Fibroblast of gingiva (primary cell): ENCODE data around the gene MYOCOS.
"Not testable (repeated sequence)": the region's sequence is repeated elsewhere in the genome, so short reads cannot be mapped to it uniquely, and the experiment has no call there.

Experiments used
- DNase-seq: peaks from one replicate; pipeline ENCODE4 v3.0.0-alpha.2; 2011; ENCODE audit warnings: low read depth

The MYOCOS gene

GRCh38 chr1:171622152-171622462, at the start of gene MYOCOS:
MYOCOS (plus strand) TSS chr1:171622243; CDS start chr1:171623884, 1,641 bp downstream.
- no peak for DNase-seq

GRCh38 chr1:171576144-171576543, 45.9 kb upstream of the MYOCOS start:
- no peak for DNase-seq

- DNase-seq, result no peak
Measured at GRCh38 chr1:171581226-171581625, 40.8 kb upstream of the MYOCOS start.

GRCh38 chr1:171581766-171582165, 40.3 kb upstream of the MYOCOS start:
- no peak for DNase-seq

- DNase-seq, result no peak
Measured at GRCh38 chr1:171582589-171582988, 39.5 kb upstream of the MYOCOS start.

- DNase-seq, result no peak
Measured at GRCh38 chr1:171583591-171584201, 38.3 kb upstream of the MYOCOS start.

- DNase-seq, result no peak
Measured at GRCh38 chr1:171585715-171586114, 36.3 kb upstream of the MYOCOS start.

- DNase-seq, result no peak
Measured at GRCh38 chr1:171588230-171588629, 33.8 kb upstream of the MYOCOS start.

- DNase-seq, result peak; percentile 33
Measured at GRCh38 chr1:171590022-171590421, 32.0 kb upstream of the MYOCOS start.

- peak; percentile 27 for DNase-seq
Measured at GRCh38 chr1:171595324-171595723, 26.7 kb upstream of the MYOCOS start.

GRCh38 chr1:171596119-171596518, 25.9 kb upstream of the MYOCOS start:
- no peak for DNase-seq

- no peak for DNase-seq
Measured at GRCh38 chr1:171596705-171597104, 25.3 kb upstream of the MYOCOS start.

GRCh38 chr1:171597203-171597602, 24.8 kb upstream of the MYOCOS start:
- DNase-seq, result peak; percentile 4

GRCh38 chr1:171600310-171600709, 21.7 kb upstream of the MYOCOS start:
- not testable (repeated sequence) for DNase-seq

GRCh38 chr1:171600862-171601261, 21.2 kb upstream of the MYOCOS start:
- no peak for DNase-seq

GRCh38 chr1:171603042-171603441, 19.0 kb upstream of the MYOCOS start:
- DNase-seq, result not testable (repeated sequence)

- no peak for DNase-seq
Measured at GRCh38 chr1:171606402-171606941, 15.6 kb upstream of the MYOCOS start.

GRCh38 chr1:171610385-171610784, 11.7 kb upstream of the MYOCOS start:
- peak; percentile 56 for DNase-seq

- DNase-seq, result peak; percentile 24
Measured at GRCh38 chr1:171611306-171611705, 10.7 kb upstream of the MYOCOS start.

- no peak for DNase-seq
Measured at GRCh38 chr1:171613282-171613681, 8.8 kb upstream of the MYOCOS start.

GRCh38 chr1:171615122-171615906, 6.7 kb upstream of the MYOCOS start:
- not testable (repeated sequence) for DNase-seq

- no peak for DNase-seq
Measured at GRCh38 chr1:171616586-171616985, 5.5 kb upstream of the MYOCOS start.

GRCh38 chr1:171623651-171624331, 1.7 kb downstream of the MYOCOS start:
- DNase-seq, result no peak
